Non-pigmented ciliary epithelial cell (primary cell): ENCODE data around the gene TTBK2.
"Not testable (repeated sequence)": the region's sequence is repeated elsewhere in the genome, so short reads cannot be mapped to it uniquely, and the experiment has no call there.

ENCODE experiments used
- DNase-seq: peaks from one replicate; pipeline ENCODE4 v3.0.0-alpha.2; 2010; ENCODE audit warnings: low read depth

The TTBK2 gene

DNA sequence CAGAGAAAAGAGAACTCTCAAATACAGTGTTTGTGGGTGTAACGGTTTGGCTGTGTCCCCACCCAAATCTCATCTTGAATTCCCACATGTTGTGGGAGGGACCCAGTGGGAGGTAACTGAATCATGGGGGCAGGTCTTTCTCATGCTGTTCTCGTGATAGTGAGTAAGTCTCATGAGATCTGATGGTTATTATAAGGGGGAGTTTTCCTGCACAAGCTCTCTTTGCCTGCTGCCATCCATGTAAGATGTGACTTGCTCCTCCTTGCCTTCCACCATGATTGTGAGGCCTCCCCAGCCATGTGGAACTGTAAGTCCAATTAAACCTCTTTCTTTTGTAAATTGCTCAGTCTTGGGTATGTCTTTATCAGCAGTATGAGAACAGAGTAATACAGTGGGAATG lies 158.8 kb downstream of the TTBK2 start:
- not testable (repeated sequence) for DNase-seq

DNA sequence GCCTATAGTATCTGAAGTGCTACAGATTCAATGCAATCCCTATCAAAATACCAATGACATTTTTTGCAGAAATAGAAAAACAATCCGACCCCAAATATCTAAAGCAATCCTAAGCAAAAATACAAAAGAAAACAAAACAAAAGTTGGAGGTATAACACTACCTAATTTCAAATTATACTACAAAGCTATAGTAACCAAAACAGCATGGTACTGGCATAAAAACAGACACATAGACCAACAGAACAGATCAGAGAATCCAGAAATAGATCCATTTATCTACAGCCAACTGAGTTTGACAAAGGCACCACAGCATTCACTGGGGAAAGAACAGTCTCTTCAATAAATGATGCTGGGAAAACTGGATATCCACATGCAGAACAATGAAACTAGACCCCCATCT lies 159.8 kb downstream of the TTBK2 start:
- no peak for DNase-seq

DNA sequence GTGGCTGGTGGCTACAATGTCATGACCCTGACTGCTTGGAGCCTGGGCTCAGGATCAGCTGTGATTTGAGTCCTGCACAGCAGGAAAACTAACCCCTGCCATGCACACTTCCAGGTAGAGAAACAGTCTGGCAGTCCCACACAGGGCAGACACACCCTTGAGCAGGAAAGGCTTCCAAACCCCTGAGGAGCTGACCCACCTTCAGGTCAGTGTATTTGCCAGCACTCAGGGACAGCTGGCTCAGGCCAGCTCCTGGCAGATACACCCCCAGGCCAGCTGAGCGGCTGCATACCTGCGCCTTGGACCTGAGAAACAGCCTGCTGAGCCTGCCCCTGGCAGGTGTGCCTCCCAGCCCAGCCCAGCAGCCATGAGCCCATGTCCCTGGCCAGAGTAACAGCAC lies 161.5 kb downstream of the TTBK2 start:
- DNase-seq = no peak

DNA sequence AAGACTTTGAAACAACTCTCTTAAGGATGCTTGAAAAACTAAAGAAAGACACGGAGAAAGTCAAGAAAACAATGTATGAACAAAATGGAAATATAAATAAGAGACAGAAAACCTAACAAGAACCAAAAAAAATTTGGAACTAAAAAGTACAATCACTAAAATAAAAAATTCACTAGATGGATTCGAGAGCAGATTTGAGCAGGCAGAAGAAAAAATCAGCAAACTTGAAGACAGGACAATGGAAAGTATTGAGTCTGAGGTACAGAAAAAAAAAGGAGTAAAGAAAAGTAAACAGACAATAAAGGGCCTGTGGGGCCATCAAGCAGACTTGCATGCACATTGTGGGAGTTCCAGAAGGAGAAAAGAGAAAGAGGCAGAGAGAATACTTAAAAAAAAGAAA lies 170.3 kb downstream of the TTBK2 start:
- DNase-seq = no peak

DNA sequence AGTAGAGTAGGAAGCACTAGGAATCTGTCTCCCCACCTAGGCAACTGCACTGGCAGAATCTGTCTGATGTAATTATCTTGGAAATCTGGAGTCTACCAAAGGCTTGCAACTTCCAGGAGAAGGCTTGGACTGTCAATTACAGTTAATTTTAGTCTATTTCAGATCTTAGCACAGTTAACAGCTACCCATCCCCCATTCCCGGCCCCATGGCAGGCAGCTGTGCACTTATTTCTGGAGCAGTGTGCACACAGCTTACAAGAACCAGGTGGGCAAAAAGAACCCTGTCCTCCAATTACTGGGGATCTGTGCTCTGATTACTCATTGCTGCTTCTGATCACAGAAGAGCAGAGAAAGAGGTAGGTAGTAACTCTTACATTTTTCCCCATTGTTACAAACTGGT lies 171.3 kb downstream of the TTBK2 start:
- no peak for DNase-seq

DNA sequence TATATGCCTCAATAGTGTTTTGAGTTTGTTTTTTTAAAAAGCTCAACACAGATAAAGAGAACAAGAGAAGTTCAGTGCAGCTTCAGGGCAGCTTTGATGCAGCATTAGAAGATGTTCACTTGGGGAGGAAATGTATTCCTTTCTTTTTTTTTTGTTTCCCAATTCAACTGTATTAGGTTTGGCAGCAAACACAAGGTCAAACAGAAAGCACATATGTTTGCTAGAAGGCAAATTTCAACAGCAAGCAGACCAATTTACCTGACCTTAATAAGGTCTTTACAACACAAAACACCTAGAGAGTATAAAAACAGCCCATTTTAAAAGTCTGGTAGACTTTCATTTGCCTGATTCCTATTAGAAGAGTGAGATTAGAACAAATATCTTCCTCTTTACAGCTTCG lies 176.4 kb downstream of the TTBK2 start:
- DNase-seq = no peak

DNA sequence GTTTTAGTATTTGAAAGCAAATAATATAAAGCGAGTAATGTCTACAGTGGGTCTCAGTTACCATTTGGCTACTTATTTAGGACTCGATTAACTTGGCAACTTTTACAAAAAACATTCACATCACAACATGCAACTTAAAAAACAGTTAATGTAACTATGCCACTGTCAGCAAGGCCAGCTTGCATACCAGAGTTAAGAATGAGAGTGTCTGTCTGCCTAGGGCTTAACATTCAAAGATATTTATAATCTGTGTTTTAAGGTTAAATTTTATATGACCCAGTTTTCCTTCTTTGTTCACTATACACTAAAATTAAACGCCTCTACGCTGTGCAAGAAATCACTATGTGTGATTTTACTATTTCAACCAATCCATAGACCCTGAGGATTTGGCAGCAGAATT lies 178.4 kb downstream of the TTBK2 start:
- no peak for DNase-seq

DNA sequence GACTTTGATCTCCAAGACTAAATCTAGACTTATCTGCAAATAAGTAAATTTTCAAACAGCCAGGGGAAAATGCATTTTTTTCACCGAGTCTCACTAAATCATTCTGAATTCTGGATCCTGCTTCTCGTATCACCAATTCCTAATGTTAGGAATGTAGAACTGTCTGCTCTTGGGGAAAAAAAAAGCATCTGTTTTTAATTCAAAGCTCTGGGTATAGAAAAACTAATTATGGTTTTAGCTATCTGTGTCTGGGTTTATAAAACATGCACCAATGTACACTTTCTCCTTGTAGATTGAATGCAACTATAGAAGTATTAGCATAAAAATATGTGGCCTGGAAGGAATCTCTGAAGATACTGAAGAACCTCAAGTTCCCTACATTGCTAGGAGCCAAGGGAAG lies 178.9 kb downstream of the TTBK2 start:
- DNase-seq = no peak

DNA sequence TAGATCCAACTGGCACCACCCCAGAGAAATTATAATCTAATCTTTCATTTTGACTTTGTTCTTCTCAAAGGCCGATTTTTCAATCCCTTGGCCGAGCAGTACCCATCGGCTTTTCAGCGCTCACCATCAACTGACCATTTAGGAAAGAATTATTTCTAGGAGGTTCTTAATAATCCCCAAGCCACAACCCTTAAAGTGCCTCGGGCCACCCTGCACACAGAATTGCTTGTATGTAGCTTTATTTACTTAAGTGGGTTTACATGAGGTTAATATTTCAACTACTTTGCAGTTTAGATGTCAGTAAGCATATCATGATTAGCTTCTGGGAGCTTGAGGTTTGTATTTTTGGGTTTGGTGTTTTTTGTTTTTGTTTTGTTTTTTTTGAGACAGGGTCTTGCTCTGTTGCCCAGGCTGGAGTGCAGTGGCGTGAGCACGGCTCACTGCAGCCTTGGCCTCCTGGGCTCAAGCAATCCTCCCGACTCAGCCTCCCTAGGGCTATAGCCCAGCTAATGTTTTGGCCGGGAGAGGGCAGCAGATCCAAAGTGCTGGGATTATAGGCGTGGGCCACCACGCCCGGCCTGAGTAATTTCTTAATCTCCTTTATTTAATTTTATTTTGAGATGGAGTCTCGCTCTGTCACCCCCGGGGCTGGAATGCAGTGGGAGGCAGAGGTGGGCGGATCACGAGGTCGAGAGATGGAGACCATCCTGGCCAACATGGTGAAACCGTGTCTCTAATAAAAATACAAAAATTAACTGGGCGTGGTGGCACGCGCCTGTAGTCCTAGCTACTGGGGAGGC lies 182.8 kb downstream of the TTBK2 start:
- DNase-seq = no peak

DNA sequence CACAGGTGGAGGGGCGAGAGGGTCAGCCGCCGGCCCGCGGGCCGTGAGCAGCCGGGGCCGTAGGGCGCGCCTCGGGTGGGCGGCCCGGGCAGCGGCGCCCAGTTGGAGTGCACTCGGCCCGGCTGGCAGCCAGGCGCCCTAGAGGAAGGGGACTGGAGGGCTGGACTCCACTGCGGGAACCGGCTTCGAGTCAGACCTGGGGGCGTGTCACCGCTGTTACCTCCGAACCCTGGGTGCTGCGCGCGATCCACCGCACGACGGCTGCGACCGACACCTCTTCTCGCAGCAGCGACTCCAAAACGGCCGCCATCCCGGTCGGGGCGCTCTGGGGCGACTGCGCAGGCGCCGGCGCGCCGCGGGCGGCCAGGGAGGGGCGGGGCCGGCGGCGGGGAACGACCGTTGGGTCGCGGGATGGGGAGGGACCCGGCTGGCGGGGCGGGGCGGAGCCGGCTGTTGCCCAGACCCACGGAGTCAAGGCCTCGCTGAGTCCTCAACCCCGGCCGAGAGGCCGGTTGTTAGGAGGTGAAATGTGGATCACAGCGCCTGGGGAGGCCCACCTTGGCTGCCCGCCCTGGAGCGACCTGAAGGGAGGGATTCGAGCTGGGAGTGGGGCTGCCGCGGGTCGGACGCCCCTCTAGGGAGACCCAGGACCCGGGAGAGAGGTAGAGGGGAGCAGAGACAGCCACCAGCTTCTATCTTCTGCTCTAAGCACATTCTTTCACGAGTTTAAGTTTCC lies 183.6 kb downstream of the TTBK2 start, which contains the start of gene CDAN1:
CDAN1 (minus strand) TSS at position 336 of the 736 bp plus-strand sequence; CDS start at position 310, 26 bp downstream.
- DNase-seq = peak; percentile 11

DNA sequence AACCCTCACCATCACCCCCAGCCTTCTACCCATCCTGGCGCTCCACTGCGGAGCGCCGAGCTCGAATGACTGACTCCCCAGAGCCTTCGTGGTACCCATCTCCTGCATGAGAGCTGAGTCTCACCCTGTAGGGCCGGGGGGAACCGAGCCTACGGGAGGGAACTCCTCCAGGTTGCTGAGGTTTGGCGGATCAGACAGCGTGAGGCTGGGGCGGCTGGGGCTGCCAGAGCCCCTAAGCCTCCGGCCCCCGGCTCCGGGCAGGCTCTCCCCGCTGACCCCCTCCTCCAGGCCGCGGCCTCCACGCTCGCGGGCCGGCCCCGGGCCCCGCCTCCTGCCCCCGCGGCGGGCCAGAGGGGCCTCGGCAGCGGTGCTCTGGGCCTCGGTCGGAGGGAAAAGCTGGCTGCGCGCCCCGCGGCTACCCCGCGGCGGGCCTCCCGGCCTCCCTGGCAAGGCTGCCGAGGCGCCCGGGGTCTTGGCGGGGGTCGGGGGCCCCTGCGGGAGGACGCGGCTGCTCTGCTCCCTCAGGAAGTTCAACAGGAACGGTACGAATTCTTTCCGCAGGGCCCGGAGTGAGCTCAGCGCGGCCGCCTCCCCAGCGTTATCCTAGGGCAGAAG lies 184.3 kb downstream of the TTBK2 start:
- DNase-seq = no peak

DNA sequence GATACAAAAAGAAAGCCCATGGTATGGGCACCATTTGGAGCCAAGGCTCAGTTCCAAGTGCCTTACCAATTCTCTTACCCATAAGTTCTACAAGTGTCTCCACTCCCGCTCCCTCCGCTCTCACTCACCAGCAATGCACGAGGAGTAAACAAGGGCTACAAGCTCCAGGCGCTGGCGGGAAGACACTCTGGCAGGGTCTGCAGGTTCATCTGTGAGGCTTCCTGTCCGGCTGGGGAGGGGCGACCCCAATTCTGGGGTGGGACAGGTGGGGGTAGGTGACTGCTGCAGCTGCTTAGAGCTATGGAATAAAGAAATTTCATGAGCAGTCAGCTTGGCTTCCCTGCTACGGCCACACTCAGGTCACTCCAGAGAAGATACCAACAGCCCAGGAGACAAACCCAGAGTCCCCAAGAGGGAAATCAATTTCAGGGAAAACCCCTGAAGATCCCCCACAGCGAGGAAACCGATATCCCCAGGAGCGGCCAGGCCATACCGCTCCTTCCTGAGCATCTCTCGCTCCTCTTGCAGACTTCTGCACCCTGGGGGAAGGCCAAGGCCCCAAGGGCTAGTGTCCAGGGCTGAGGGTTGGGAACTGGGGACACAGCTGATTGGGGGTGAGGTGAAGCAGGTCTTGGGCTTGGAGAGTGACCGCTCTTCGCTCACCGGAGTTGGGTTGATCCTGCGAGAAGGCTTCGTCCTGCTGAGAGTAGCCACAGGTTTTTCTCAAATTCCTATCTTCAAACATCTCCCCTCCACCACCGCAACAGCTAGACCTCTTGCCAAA lies 185.0 kb downstream of the TTBK2 start:
- DNase-seq = no peak

DNA sequence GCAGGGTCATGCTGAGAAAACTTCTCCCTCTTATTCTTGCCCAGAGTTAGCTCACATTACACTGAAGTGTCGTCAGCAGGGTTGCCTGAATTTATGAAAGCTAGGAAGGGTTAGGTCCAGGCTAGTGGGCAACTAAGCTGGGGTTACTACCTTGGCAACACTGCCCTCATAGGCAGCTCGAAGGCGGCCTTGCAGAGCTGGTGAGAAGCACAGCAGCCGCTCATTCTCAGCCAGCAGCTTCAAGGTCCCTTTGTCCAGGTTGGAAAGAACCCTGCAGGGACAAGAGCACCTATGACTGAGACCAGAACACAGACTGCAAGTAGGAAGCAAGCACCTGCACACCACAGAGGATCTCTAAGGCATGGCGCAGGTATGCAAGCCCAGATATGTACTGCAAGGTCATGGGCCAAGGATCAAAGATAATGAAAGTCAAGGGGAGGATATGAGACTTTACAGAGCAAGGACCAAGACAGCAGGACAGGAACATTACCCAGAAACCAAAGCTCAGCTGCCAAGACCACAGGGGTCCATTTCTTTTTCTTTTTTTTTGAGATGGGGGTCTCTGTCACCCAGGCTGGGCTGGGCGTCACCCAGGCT lies 186.4 kb downstream of the TTBK2 start:
- no peak for DNase-seq

DNA sequence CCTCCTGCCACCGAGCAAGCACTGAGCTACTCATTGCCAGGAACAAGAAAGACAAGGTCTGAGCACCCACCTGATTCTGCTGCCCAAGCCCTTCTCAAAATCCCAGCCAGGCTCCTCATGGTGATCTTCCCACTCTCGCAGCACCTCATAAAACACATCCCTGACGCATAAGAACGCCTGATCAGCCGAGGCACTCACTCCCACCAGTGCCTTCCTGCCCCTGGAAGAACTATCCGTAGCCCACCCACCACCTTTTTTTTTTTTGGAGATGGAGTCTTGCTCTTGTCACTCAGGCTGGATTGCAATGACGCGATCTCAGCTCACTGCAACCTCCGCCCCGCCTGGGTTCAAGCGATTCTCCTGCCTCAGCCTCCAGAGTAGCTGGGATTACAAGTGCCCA lies 187.6 kb downstream of the TTBK2 start:
- no peak for DNase-seq

DNA sequence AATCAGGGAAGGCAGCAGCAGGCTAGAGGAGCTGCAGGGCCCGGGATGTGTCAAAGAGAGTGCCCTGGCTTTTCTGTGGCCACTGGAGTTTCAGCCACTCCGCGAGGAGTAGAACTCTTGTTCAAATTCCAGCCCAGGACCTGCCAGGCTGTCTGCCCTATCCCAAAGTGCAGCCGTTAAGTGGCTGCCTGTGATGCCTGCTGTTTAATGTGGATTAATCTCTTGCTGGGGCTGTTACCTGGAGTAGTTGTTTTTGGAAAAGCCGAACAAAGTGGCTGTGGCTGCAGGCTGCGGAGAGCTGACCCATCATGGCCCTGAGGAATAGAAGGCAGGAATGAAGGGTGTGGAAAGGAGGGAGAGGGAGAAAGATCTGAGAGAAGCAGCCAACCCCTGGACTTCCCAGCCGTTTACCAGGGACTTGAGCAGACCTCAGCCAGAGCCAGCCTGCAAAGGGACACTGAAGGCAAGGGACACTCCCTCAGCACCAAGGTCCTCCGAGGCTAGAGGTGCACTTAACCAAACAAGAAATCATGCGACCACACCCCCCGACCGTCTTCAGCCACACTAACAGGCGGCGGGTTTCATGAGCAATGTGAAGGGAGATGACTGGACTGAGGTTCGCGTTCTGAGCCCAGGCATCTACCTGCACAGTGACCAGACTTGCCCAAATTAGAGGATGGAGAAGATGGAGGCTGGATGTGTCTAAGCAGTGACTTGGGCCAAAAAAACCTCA lies 188.3 kb downstream of the TTBK2 start:
- DNase-seq = no peak

DNA sequence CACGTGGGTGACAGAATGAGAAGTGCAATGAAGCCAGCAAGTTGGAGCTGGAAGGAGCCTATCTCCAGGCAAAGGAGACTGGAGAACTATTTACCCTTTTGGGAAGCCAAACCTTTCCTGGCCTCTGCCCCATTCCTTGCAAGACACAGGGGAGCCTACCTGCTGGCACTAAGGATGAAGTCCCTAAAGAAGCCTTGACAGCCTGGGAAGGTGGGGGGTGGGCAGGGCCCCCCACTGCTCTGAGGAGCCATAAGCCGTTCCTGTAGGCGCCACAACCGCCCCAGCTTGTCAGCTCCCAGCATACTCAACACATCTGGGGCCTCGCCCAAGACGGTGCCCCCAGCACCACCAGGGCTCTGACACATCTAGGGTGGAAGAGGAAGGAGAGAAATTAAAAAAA lies 189.1 kb downstream of the TTBK2 start:
- no peak for DNase-seq

DNA sequence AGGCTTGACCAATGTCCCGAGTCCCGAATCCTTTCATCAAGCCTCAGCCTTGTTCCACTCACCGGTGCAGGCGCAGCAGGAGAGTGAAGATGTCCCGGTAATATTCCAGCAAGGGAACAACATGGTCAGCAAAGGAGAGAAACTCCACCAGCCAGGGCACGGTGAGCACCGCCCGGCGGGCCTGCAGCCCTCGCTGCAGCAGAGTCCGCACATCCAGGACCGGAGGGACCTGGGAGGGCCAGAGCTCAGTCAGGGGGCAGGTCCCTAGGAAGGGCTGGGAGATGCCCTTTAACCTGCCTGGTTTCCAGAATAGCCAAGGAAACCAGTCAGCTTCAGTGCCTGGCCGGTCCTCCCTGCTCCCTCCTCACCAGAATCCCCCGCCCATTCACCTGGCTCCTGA lies 190.0 kb downstream of the TTBK2 start:
- DNase-seq = no peak

DNA sequence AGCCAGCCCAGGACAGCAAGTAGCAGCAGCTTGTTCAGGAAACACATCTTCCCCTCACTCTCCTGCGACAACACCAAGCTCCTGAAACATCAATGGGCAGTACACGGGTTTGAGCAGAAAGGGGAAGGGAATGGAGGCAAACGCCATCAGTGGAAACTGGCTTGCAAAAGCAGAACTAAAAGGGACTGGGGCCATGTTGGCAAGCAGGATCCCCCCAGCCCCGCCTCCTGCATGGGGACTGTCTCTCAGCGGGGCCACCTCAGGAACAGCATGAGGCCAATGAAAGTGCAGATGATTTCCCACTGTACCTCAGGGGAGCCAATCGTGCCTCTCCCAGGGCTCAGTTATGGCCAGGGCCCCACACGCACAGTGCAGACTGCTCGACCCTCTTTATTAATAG lies 190.4 kb downstream of the TTBK2 start:
- DNase-seq = no peak

DNA sequence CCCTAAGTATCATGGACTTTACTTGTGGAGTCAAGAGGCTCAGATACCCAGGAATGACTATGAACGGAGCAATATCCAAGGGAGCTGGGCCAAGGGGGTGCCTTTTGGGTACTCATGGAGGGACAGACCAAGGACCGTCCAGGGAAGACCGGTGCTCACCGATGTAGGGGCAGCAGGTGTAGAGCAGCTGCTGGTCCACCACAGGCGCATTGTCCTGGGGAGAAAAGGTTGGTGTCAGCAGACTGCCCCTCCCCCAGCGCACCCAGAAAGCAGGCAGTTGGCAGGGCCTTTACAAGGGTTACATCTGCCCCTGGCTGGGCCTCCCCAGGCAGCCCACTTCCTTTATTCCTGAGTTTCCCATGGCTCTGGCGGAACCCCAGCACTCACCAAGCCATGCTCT lies 191.2 kb downstream of the TTBK2 start:
- DNase-seq = no peak

DNA sequence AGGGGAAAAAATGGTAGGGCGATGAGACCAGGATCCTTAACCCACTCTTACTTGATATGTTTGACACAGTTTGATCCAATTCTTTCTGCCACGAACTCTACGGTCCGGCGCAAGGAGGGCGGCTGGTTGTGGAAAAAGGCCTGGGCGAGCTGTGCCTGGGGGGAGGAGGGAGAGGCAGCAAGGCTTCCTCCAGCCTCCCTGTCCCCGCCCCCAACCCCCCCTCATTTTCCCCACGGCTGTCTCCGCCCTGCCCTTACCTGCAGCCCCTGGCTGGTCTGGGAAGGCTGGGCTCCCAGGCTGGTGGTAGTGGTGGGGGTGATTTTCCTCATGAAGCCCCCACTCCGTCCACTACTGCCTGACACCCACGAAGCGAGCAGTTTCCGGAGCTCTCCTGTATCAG lies 191.6 kb downstream of the TTBK2 start:
- DNase-seq = no peak

DNA sequence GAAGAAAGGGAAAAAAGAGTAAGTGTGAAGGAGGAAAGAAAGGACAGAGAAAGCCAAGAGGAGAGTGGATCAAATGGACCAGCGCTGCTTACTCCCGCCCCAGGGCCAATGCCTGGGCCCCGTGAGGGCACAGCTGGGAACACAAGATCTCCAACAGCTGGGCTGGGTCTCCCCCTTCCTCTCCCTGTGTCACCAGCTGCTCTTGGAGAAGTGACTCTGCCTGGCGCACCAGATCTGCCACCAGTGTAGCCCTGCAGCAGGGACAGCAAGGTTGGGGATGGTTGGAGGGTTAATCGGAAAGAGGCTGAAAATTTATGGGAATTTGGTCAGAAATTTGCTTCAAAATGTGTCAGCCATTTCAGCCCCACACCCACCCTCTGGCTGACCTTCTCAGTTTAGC lies 192.0 kb downstream of the TTBK2 start:
- no peak for DNase-seq
